Lower lobe of right lung (tissue), 2 donors: ENCODE measurements around the gene UFSP1. TPM values are rescaled to one million over a fixed set of nuclear protein-coding genes. Genes with fewer than 3 reads are reported as not detected.

Experiments
- ATAC-seq, 2 donors: fragments of 200-7000 bp; cut with Tn5 transposase; one replicate each; pipeline ENCODE4 v1.9.1; 2020 to 2022; ENCODE audit warnings: mild to moderate bottlenecking in 2 of 2, moderate library complexity in 2 of 2
- DNase-seq: peaks from one replicate; pipeline ENCODE4 v3.0.0-alpha.2; 2020
- H3K27ac ChIP-seq: fragments of 200-600 bp; one replicate; pipeline ENCODE4 v1.8.0; 2022
- H3K27me3 ChIP-seq: fragments of 200-600 bp; one replicate; pipeline ENCODE4 v1.8.0; 2022; ENCODE audit warnings: low read depth
- H3K36me3 ChIP-seq: fragments of 200-600 bp; one replicate; pipeline ENCODE4 v1.8.0; 2022; ENCODE audit warnings: mild to moderate bottlenecking
- H3K4me1 ChIP-seq: fragments of 200-600 bp; one replicate; pipeline ENCODE4 v1.8.0; 2022
- H3K4me3 ChIP-seq: fragments of 200-600 bp; one replicate; pipeline ENCODE4 v1.8.0; 2022; ENCODE audit warnings: mild to moderate bottlenecking
- H3K9me3 ChIP-seq: fragments of 200-600 bp; one replicate; pipeline ENCODE4 v1.8.0; 2022
- CTCF ChIP-seq: fragments of 200-600 bp; IDR thresholded peaks from one replicate; pipeline ENCODE4 v1.8.0; 2022; ENCODE audit warnings: antibody characterized with exemption, mild to moderate bottlenecking
- intact Hi-C: fragments of 100-400 bp; cut with DNase I; formaldehyde crosslinking; loops from one replicate; pipeline ENCODE4 v1.11.0; 2022
- total RNA-seq: library from RNA; stranded (reverse); fragmentation: NEBNext Ultra II Directional; extraction: Animal tissue kit (Norgen Biotek cat#: 25700); gene quantifications from one replicate; pipeline ENCODE4 v1.2.1, GENCODE V29; 2021
- donor health status: DM: no; HTN: yes; CAD: no; lungs with severe emphysema.

The UFSP1 gene
- total RNA-seq, 1 donor from 2014 or later, result 2.3 TPM

DNA sequence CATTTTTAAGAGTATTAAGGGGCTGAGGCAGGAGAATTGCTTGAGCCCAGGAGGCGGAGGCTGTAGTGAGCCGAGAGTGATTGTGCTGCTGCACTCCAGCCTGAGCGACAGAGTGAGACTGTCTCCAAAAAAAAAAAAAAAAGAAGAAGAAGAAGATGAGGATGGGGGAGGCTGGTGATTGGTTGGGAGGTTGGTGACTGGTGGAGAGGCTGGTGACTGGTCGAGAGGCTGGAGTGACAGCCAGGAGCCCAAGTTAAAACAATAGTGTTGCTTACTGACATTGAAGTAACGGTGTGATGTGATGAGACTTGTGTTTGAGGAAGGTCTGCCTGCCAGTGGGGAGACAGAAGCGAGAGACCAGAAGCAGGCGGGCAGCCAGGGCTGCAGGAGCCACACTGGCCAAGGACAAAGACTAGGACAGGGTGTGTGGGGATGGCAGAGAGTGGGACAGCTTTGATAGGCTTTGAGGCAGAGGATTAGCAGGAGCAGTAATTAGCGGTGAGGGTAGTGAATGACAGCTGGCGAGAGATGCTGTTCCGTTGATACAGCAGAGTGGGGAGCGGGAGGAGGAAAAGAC is 9.7 kb downstream of the UFSP1 start:
- Histone ChIP-seq H3K4me3 (no peak overlapping the region), H3K4me1 (peaks cover 36% of the 10 kb centered on the region), H3K27me3 (no peaks in the 10 kb centered on the region), H3K9me3 (no peaks in the 10 kb centered on the region), H3K27ac (no peak overlapping the region), H3K36me3 (peaks cover 84% of the 10 kb centered on the region)
- no peak for TF ChIP-seq CTCF
- DNase-seq (no peak), ATAC-seq (no peak)
- intact Hi-C loops, result no loop called here

- ATAC-seq (no peak), DNase-seq (no peak)
- TF ChIP-seq CTCF, result no peak
- no peaks in the 10 kb centered on the region for H3K27me3 ChIP-seq
- intact Hi-C loops, result no loop called here
- no peaks in the 10 kb centered on the region for H3K9me3 ChIP-seq
- no peak overlapping the region for H3K4me3 ChIP-seq
- peaks cover 77% of the 10 kb centered on the region for H3K36me3 ChIP-seq
- H3K27ac ChIP-seq, result no peak overlapping the region
- H3K4me1 ChIP-seq, result peaks cover 43% of the 10 kb centered on the region
Observed at GRCh38 chr7:100878685-100879084, 10.8 kb downstream of the UFSP1 start.

DNA sequence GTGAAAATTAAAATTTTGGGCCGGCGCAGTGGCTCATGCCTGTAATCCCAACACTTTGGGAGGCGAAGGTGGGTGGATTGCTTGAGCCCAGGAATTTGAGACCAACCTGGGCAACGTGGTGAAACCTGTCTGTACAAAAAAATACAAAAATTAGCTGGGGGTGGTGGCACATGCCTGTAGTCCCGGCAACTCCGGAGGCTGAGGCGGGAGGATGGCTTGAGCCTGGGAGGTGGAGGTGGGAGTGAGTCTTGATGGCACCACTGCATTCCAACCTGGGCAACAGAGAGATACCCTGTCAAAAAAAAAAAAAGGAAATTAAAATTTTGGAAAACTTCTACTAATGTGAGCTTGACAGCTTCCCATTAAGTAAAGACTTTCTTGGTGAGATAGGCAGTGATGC is 11.5 kb downstream of the UFSP1 start:
- ATAC-seq, result no peak
- H3K27me3 ChIP-seq, result no peaks in the 10 kb centered on the region
- H3K4me3 ChIP-seq, result no peak overlapping the region
- intact Hi-C loops, result no loop called here
- H3K27ac ChIP-seq, result no peak overlapping the region
- H3K4me1 ChIP-seq, result peaks cover 43% of the 10 kb centered on the region
- no peak for TF ChIP-seq CTCF
- DNase-seq, result no peak
- H3K36me3 ChIP-seq, result peaks cover 77% of the 10 kb centered on the region
- no peaks in the 10 kb centered on the region for H3K9me3 ChIP-seq

- peak; percentile 65 to 67 for ATAC-seq
- Histone ChIP-seq H3K36me3 (peaks cover 77% of the 10 kb centered on the region), H3K4me3 (peak overlapping the region; percentile 91), H3K27ac (peak overlapping the region; percentile 95), H3K27me3 (no peaks in the 10 kb centered on the region), H3K4me1 (peaks cover 43% of the 10 kb centered on the region), H3K9me3 (no peaks in the 10 kb centered on the region)
- DNase-seq, result no peak
- intact Hi-C loops, result no loop called here
- no peak for TF ChIP-seq CTCF
Observed at GRCh38 chr7:100875356-100875751, 14.2 kb downstream of the UFSP1 start.

DNA sequence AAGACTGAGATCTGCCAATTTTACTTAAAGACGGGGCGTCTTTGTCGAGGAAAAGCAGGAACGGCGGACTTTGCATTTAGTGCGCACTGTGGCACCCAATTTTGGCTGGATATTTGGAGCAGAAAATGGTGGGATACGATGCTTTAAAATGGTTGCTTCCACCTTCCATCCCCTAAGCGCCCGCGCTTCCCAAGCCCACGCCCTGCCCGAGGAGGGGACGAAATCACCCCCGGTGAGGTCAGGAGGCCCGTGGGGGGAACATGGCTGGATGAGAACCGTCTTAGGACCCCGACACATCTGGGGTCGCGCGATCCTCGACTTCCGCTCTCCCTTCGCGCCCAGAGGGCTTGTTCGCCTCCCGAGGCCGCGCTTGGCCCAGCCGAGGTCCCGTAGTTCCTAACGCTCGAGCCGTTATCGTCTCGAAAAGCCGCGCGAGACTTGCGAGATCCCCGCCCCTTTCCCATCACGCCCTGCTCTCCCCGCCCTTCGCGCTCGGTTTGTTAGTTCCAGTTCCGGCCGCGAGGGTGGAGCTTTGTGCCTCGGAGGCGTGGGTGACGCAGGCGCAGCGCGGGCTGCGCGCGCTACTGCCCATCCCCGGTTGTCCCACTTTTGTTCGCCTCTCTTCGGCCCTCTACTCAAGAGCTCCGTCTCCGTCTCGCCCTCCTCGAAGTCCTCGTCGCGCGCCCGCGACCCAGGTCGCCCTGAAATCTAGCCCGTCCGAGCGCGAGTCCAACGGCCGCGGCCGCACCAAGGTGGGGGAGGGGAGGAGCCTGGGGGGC is 14.7 kb downstream of the UFSP1 start, which contains the start of gene SRRT:
TSS of gene SRRT (plus strand) at position 527 of the 779 bp plus-strand sequence. CDS start 488 bp downstream, outside the sequence.
- peak within 1 kb of the TSS; percentile 91 for H3K4me3 ChIP-seq
- peak; percentile 98 to 99 for ATAC-seq
- no peaks in the 10 kb centered on the region for H3K27me3 ChIP-seq
- no peaks in the 10 kb centered on the region for H3K9me3 ChIP-seq
- intact Hi-C loops, result no loop called here
- peak within 1 kb of the TSS; percentile 95 for H3K27ac ChIP-seq
- TF ChIP-seq CTCF, result peak; percentile 46
- peak; percentile 99 for DNase-seq
- peaks cover 77% of the 10 kb centered on the region for H3K36me3 ChIP-seq
- peaks cover 43% of the 10 kb centered on the region for H3K4me1 ChIP-seq
